Prostate gland (tissue), 2 donors: Measurements from ENCODE around the gene SCGN.

Experiments used
- CTCF ChIP-seq, 4 experiments: fragments of 200-600 bp in 2 of 4; fragments of 450-650 bp in 2 of 4; sonication (generic) in 2 of 4; IDR thresholded peaks; 1 replicate in 3 of 4; 2 replicates in 1 of 4; pipeline ENCODE4 v1.5.1; 2016 to 2019; ENCODE audit warnings: antibody characterized with exemption in 4 of 4, mild to moderate bottlenecking in 2 of 4, moderate library complexity in 2 of 4
- POLR2A ChIP-seq: fragments of 450-650 bp; IDR thresholded peaks from one replicate; pipeline ENCODE4 v1.6.1; 2016; ENCODE audit warnings: antibody characterized with exemption, mild to moderate bottlenecking
- POLR2AphosphoS5 ChIP-seq: sonication (generic); formaldehyde crosslinking; IDR thresholded peaks from one replicate; pipeline ENCODE4 v1.6.1; 2017; ENCODE audit warnings: antibody characterized with exemption

- TF ChIP-seq POLR2A (no peak), CTCF (IDR thresholded peaks at IDR 0.05) (no peak), POLR2AphosphoS5 (no peak)
Observed at GRCh38 chr6:25670793-25671513, 18.9 kb downstream of the SCGN start.
